PFSK-1 (cell line): ENCODE measurements around the gene GMDS.
A peak's percentile ranks its signal among the peaks of the same experiment; 100 is the strongest.

Experiments
- FOXP2 ChIP-seq: optimal IDR thresholded peaks from 2 replicates; pipeline ENCODE3; 2011; ENCODE audit warnings: borderline replicate concordance, control low read depth, inconsistent platforms; ENCODE audit not compliant: insufficient read depth; ENCODE audit errors: extremely low read length, extremely low read depth
- POLR2AphosphoS5 ChIP-seq: IDR thresholded peaks from 2 replicates; pipeline ENCODE4 v1.6.1; 2012; ENCODE audit warnings: low read depth, mild to moderate bottlenecking, control low read depth, low read length, moderate library complexity
- REST ChIP-seq, 2 experiments: IDR thresholded peaks; 2 replicates each; pipeline versions ENCODE4 v1.6.1 to v1.8.0; 2011 to 2012; ENCODE audit warnings: low read depth in 2 of 2, low read length in 2 of 2, control low read depth in 1 of 2, inconsistent platforms in 1 of 2, mild to moderate bottlenecking in 1 of 2, moderate library complexity in 1 of 2; ENCODE audit not compliant: insufficient read depth in 1 of 2
- SIN3A ChIP-seq: IDR thresholded peaks from 2 replicates; pipeline ENCODE4 v1.6.1; 2012; ENCODE audit warnings: mild to moderate bottlenecking, low read length, moderate library complexity, borderline replicate concordance; ENCODE audit not compliant: insufficient read depth
- TAF1 ChIP-seq: IDR thresholded peaks from 2 replicates; pipeline ENCODE4 v1.6.1; 2012; ENCODE audit warnings: low read length, control low read depth, borderline replicate concordance; ENCODE audit not compliant: insufficient read depth

Gene GMDS

GRCh38 chr6:1745814-1746213, 499.6 kb downstream of the GMDS start:
- TF ChIP-seq SIN3A, result no peak
- TF ChIP-seq TAF1, result no peak
- TF ChIP-seq FOXP2, result no peak
- TF ChIP-seq POLR2AphosphoS5, result no peak
- TF ChIP-seq REST (IDR thresholded peaks at IDR 0.05; ENCODE audit: insufficient read depth in 1 of 2, low read depth in 2 of 2, low read length in 2 of 2), result no peak

- TF ChIP-seq POLR2AphosphoS5 (no peak), REST (IDR thresholded peaks at IDR 0.05; ENCODE audit: insufficient read depth in 1 of 2, low read depth in 2 of 2, low read length in 2 of 2) (no peak), SIN3A (no peak), FOXP2 (no peak), TAF1 (no peak)
These were observed 500.9 kb downstream of the GMDS start for GRCh38 chr6:1744543-1744942.

GRCh38 chr6:1739680-1740079, 505.7 kb downstream of the GMDS start:
- TF ChIP-seq TAF1 (no peak), POLR2AphosphoS5 (no peak), SIN3A (no peak), REST (IDR thresholded peaks at IDR 0.05; ENCODE audit: insufficient read depth in 1 of 2, low read depth in 2 of 2, low read length in 2 of 2) (no peak), FOXP2 (no peak)

- TF ChIP-seq REST (IDR thresholded peaks at IDR 0.05; ENCODE audit: insufficient read depth in 1 of 2, low read depth in 2 of 2, low read length in 2 of 2), result no peak
- TF ChIP-seq TAF1, result no peak
- TF ChIP-seq SIN3A, result no peak
- no peak for TF ChIP-seq FOXP2
- TF ChIP-seq POLR2AphosphoS5, result no peak
These were observed 506.2 kb downstream of the GMDS start for GRCh38 chr6:1739220-1739619.

GRCh38 chr6:1738558-1739081, 506.8 kb downstream of the GMDS start:
- TF ChIP-seq SIN3A (no peak), REST (IDR thresholded peaks at IDR 0.05; ENCODE audit: insufficient read depth in 1 of 2, low read depth in 2 of 2, low read length in 2 of 2) (peak; percentile 78 to 90), TAF1 (no peak), POLR2AphosphoS5 (no peak), FOXP2 (no peak)
